GM12873 (cell line): ENCODE results near the gene ATF7IP2.

Experiments used
- CTCF ChIP-seq: IDR thresholded peaks from 2 replicates; pipeline ENCODE4 v1.5.1; 2012; ENCODE audit warnings: low read depth, mild to moderate bottlenecking, moderate library complexity, low read length, control low read depth; ENCODE audit not compliant: insufficient read depth; ENCODE audit errors: missing control alignments

ATF7IP2 gene

GRCh38 chr16:10371592-10371991 is 14.3 kb upstream of the ATF7IP2 start:
- TF ChIP-seq CTCF = no peak

- no peak for TF ChIP-seq CTCF
These were observed 12.3 kb upstream of the ATF7IP2 start for GRCh38 chr16:10373556-10373955.

DNA sequence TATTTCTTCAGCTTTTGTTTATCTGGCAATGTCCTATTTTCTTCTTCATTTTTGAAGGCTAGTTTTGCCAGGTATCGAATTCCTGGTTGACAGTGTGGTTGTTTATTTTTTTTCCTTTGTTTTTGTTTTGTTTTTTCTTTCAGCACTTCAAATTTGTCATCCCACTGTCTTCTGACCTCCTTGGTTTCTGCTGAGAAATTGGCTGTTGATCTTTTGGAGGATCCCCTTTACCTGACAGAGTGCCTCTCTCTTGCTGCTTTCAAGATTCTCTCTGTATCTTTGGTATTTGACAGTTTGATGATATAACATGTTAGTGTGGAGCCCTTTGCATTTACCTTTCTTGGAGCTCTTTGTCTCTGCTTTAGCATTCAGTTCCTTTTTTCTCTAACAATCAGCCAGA is 9.6 kb upstream of the ATF7IP2 start:
- no peak for TF ChIP-seq CTCF

- no peak for TF ChIP-seq CTCF
These were observed 2.2 kb upstream of the ATF7IP2 start for GRCh38 chr16:10383626-10384025.

GRCh38 chr16:10386517-10387100 is 748 bp downstream of the ATF7IP2 start:
- no peak for TF ChIP-seq CTCF

- no peak for TF ChIP-seq CTCF
These were observed 1.3 kb downstream of the ATF7IP2 start for GRCh38 chr16:10387188-10387617.

DNA sequence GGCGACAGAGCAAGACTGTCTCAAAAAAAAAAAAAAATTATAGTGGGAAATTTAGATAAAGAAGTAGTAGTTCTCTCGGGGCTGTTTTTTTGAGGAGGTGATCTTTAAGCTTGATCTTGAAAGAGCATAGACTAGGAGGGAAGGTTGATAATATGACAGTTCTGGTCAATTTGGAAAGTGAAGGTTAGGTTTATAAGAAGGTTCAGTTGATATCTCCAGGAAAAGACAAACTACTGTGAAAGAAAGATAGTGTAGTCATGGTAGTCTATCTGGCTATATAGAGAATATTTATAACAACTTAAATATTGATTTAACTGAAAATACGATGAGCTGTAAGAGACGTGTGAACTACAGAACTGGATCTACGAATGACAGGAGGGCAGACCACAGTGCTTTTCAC is 3.1 kb downstream of the ATF7IP2 start:
- TF ChIP-seq CTCF = no peak
